EL (cell line): ENCODE results near the gene GZF1.

Experiments used
- DNase-seq: peaks from one replicate; pipeline ENCODE4 v3.0.0-alpha.2; 2016

GZF1 gene

GRCh38 chr20:23361476-23362391 is at the start of gene GZF1:
Gene GZF1, plus strand, starts transcription at chr20:23362182. Its CDS starts 2,202 bp downstream, at chr20:23364384.
- peak; percentile 98 for DNase-seq

- DNase-seq: no peak
These were observed 48.7 kb upstream of the GZF1 start for GRCh38 chr20:23313271-23313670.

- no peak for DNase-seq
These were observed 47.3 kb upstream of the GZF1 start for GRCh38 chr20:23314699-23315098.

GRCh38 chr20:23315099-23315498 is 46.9 kb upstream of the GZF1 start:
- DNase-seq: no peak

- DNase-seq: no peak
These were observed 45.4 kb upstream of the GZF1 start for GRCh38 chr20:23316626-23317025.

GRCh38 chr20:23317081-23317480 is 44.9 kb upstream of the GZF1 start:
- DNase-seq: no peak

GRCh38 chr20:23318347-23318746 is 43.6 kb upstream of the GZF1 start:
- no peak for DNase-seq

GRCh38 chr20:23320317-23320716 is 41.7 kb upstream of the GZF1 start:
- DNase-seq: no peak

- no peak for DNase-seq
These were observed 36.9 kb upstream of the GZF1 start for GRCh38 chr20:23325107-23325506.

- no peak for DNase-seq
These were observed 35.2 kb upstream of the GZF1 start for GRCh38 chr20:23326774-23327173.

- DNase-seq: no peak
These were observed 34.2 kb upstream of the GZF1 start for GRCh38 chr20:23327617-23328333.

- DNase-seq: peak; percentile 8
These were observed 30.3 kb upstream of the GZF1 start for GRCh38 chr20:23331450-23332350.

GRCh38 chr20:23332467-23332866 is 29.5 kb upstream of the GZF1 start:
- no peak for DNase-seq

GRCh38 chr20:23334111-23334510 is 27.9 kb upstream of the GZF1 start:
- no peak for DNase-seq

GRCh38 chr20:23335521-23335920 is 26.5 kb upstream of the GZF1 start:
- DNase-seq: no peak

GRCh38 chr20:23336476-23336875 is 25.5 kb upstream of the GZF1 start:
- DNase-seq: no peak

GRCh38 chr20:23337312-23337711 is 24.7 kb upstream of the GZF1 start:
- DNase-seq: no peak

- no peak for DNase-seq
These were observed 22.0 kb upstream of the GZF1 start for GRCh38 chr20:23339986-23340385.

- DNase-seq: peak; percentile 40
These were observed 21.5 kb upstream of the GZF1 start for GRCh38 chr20:23340524-23340923.

- no peak for DNase-seq
These were observed 20.9 kb upstream of the GZF1 start for GRCh38 chr20:23341073-23341472.

GRCh38 chr20:23343590-23343989 is 18.4 kb upstream of the GZF1 start:
- DNase-seq: no peak

- no peak for DNase-seq
These were observed 17.6 kb upstream of the GZF1 start for GRCh38 chr20:23344336-23344735.

- no peak for DNase-seq
These were observed 16.0 kb upstream of the GZF1 start for GRCh38 chr20:23346002-23346401.
